GM12874 (cell line): ENCODE results near the gene DOCK11.

Experiments used
- TF ChIP-seq, protein P1 (sequence below): IDR thresholded peaks from 2 replicates; pipeline ENCODE4 v1.5.1; 2011; ENCODE audit warnings: low read depth, mild to moderate bottlenecking, control low read depth, low read length, moderate library complexity; ENCODE audit not compliant: insufficient read depth

The DOCK11 gene

DNA sequence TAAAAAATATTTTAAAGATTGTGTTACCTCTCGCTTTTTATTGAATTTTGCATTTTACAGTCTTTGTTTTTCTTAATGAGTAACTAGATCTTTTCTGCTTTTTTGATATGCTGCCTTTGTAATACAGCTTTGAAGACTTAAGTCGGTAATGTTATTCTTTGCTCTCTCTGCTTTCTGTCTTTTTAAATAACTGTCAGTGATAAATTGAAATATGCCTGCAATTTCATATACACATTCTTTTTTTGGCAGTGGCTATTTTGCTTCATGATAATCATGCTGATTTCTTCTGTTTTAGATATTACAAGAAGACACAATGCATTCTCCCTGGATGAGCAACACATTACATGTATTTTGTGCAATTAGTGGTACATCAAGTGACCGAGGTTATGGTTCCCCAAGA is 189.8 kb downstream of the DOCK11 start:
- TF ChIP-seq, protein P1, sequence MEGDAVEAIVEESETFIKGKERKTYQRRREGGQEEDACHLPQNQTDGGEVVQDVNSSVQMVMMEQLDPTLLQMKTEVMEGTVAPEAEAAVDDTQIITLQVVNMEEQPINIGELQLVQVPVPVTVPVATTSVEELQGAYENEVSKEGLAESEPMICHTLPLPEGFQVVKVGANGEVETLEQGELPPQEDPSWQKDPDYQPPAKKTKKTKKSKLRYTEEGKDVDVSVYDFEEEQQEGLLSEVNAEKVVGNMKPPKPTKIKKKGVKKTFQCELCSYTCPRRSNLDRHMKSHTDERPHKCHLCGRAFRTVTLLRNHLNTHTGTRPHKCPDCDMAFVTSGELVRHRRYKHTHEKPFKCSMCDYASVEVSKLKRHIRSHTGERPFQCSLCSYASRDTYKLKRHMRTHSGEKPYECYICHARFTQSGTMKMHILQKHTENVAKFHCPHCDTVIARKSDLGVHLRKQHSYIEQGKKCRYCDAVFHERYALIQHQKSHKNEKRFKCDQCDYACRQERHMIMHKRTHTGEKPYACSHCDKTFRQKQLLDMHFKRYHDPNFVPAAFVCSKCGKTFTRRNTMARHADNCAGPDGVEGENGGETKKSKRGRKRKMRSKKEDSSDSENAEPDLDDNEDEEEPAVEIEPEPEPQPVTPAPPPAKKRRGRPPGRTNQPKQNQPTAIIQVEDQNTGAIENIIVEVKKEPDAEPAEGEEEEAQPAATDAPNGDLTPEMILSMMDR, result no peak

DNA sequence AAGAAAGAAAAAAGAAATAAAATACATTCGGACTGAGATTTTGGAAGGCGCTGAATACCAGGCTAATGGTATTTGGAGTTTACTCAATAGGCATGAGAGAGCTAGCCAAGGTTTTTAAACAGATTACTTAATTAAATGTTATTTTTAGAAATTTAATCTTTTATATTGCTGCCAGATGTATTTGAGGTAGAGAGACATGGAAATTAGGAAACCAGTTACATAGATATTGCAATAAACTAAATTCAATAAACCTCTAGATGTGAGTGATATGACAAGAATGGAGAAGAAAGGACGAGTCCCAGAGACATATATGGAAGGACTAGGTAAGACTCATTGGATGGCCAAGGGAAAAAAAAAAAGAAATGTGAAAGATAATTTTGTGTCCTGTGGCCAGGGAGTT is 193.3 kb downstream of the DOCK11 start:
- TF ChIP-seq, protein P1, result no peak

DNA sequence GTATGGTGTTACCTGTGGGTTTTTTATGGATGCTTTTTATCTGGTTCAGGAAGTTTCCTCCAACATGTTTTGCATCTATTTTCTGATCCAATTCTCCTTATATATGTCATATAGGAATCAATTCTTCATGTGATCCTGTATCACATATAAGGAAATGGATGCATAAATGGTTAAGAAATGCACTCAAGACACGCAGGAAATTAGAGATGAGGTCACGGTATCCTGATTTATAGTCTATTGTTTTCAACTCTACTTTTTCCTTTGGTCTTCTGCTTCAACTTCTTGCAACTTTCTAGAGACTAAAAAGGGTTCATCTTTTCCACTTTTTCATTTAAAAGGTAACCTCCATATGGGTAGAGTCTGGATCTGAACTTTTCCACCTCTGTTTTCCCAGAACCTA is 198.2 kb downstream of the DOCK11 start:
- TF ChIP-seq, protein P1, result no peak

DNA sequence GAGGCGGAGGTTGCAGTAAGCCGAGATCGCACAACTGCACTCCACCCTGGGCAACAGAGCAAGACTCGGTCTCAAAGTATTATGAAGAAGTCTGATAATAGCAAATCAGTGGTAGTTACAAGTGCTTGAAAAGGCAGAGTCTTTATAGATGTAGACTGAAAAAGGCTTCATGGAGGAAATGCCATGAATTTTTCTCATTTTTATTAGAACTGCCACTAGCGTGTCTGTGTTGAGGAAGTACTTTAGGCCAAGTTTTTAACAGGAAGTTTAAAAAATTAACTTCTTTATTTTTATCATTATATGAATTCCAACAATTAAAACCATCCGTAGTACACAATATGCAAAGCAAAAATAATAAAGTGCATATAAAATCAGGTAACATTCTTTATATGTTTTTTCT is 199.0 kb downstream of the DOCK11 start:
- TF ChIP-seq, protein P1, result no peak

DNA sequence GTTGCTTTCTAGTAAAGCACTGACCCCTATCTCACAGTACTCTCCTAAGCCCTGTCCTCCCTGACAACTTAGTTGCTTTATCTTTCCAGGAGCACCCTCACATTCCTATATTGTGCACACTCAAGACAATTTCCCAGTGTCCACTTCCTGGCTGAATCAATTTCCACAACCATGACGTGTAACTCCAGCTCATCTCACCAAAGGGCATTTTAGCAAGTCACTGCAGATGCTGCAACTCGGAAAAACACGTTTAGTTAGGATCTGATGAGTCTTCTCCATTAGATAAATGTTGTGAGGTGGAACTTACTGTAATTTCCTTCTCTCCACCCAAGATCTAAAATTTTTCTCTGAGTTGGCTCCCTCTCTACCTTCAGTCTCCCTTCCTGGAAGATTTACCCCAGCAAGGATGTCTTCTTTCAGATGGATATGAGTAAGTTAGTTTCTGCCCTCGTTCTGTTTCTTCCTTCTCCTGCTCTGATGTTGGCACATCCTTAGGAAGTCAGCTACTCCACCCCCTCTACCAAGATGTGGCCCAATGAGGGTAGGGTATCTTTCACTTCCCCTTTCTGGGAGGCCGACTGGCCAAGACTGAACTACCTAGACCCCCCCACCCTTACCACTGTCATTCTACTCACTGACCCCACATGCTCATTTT is 203.0 kb downstream of the DOCK11 start:
- TF ChIP-seq, protein P1, result no peak

DNA sequence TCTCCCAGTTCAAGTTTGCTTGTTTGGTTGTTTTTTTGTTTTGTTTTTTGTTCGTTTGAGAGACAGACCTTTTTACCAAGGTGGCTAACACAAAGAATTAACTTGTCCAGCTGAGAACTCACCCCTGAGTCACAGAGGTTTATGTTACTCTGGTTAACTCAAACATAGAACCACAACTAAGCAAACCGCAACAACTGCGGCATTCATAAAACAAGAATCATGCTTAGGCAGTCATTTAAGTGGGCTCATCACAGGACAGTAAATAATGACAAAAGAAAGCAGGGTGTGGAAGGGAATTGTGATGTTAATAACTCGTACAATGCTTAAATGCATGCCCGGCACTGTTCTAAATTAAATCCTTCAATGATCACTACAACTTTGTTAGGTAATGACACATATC is 207.1 kb downstream of the DOCK11 start:
- TF ChIP-seq, protein P1, result no peak

DNA sequence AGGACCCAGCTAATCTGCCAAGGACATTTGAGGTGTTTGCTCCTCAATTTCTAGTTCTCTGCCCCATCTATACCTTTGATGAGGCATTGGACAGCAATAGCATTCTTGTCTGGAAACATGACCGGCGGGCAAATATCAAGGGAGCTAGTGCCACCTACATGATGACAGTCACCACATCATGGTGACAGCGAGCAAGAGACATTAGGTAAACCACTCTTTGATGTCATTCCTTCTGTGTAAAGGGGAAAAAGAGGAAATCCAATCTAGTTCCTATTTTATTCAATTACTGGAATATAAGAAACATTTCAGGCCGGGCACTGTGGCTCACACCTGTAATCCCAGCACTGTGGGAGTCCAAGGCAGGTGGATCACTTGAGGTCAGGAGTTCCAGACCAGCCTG is 211.1 kb downstream of the DOCK11 start:
- TF ChIP-seq, protein P1, result no peak
